ENCODE data around the gene PRSS50. TPM values are rescaled to one million over a fixed set of nuclear protein-coding genes. Genes with fewer than 3 reads are reported as not detected.
"Not testable (repeated sequence)": the region's sequence is repeated elsewhere in the genome, so short reads cannot be mapped to it uniquely, and the experiment has no call there.

The PRSS50 gene
- total RNA-seq, 2 experiments from 2014 or later = not detected

- peak; percentile 95 for TF ChIP-seq CTCF (IDR thresholded peaks at IDR 0.05)
- CTCF ChIA-PET = interaction anchor here (0.7 to 1.7 kb wide), 6 partner anchors 9 to 205 kb away, joined by 3 to 8 read pairs (median 5); partner anchors contain the start of gene MYL3
- POLR2A ChIA-PET = no interaction called here
- DNase-seq (peak; percentile 78), ATAC-seq (peak; percentile 90)
- Mint-ChIP-seq H3K4me1 (ENCODE audit: low read depth) (peaks cover 4% of the 10 kb centered on the region), H3K4me3 (no peak overlapping the region), H3K36me3 (ENCODE audit: low read depth) (no peaks in the 10 kb centered on the region), H3K27ac (no peak overlapping the region), H3K27me3 (peaks cover 7% of the 10 kb centered on the region), H3K9me3 (no peaks in the 10 kb centered on the region)
- intact Hi-C loops (cut with micrococcal nuclease) = loop anchor here (1.0 kb wide), 1 partner anchor 190 kb away; no protein-coding TSS in a partner anchor
These were observed 12.6 kb downstream of the PRSS50 start for GRCh38 chr3:46705022-46705530.

DNA sequence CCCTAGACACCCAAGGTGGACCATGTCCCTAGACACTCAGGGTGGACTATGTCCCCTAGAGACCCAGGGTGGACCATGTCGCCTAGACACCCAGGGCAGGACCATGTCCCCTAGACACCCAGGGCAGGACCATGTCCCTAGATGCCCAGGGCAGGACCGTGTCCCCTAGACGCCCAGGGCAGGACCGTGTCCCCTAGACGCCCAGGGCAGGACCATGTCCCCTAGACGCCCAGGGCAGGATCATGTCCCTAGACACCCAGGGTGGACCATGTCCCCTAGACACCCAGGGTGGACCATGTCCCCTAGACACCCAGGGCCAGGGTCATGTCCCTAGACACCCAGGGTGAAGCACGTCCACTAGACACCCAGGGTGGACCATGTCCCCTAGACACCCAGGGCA, 13.3 kb downstream of the PRSS50 start:
- intact Hi-C loops (cut with micrococcal nuclease); H3K4me3 Mint-ChIP-seq; H3K9me3 Mint-ChIP-seq; CTCF ChIA-PET; H3K36me3 Mint-ChIP-seq (ENCODE audit: low read depth); H3K27ac Mint-ChIP-seq; ATAC-seq; H3K27me3 Mint-ChIP-seq; DNase-seq; H3K4me1 Mint-ChIP-seq (ENCODE audit: low read depth); POLR2A ChIA-PET: not testable (repeated sequence)

- no peaks in the 10 kb centered on the region for H3K9me3 Mint-ChIP-seq
- no peak for DNase-seq
- CTCF ChIA-PET = interaction anchor here (1.1 to 2.5 kb wide), 5 partner anchors 11 to 206 kb away, joined by 3 to 11 read pairs (median 3); partner anchors contain the start of gene PRSS50
- H3K36me3 Mint-ChIP-seq (ENCODE audit: low read depth) = no peaks in the 10 kb centered on the region
- H3K27me3 Mint-ChIP-seq = peaks cover 7% of the 10 kb centered on the region
- no peak overlapping the region for H3K4me3 Mint-ChIP-seq
- intact Hi-C loops (cut with micrococcal nuclease) = no loop called here
- no peak overlapping the region for H3K27ac Mint-ChIP-seq
- POLR2A ChIA-PET = interaction anchor here (0.7 kb wide), 1 partner anchor 754 kb away, joined by 3 read pairs; no protein-coding TSS in a partner anchor
- no peak for ATAC-seq
- TF ChIP-seq CTCF (IDR thresholded peaks at IDR 0.05) = no peak
- peaks cover 4% of the 10 kb centered on the region for H3K4me1 Mint-ChIP-seq (ENCODE audit: low read depth)
These were observed 14.6 kb downstream of the PRSS50 start for GRCh38 chr3:46703013-46703520.

DNA sequence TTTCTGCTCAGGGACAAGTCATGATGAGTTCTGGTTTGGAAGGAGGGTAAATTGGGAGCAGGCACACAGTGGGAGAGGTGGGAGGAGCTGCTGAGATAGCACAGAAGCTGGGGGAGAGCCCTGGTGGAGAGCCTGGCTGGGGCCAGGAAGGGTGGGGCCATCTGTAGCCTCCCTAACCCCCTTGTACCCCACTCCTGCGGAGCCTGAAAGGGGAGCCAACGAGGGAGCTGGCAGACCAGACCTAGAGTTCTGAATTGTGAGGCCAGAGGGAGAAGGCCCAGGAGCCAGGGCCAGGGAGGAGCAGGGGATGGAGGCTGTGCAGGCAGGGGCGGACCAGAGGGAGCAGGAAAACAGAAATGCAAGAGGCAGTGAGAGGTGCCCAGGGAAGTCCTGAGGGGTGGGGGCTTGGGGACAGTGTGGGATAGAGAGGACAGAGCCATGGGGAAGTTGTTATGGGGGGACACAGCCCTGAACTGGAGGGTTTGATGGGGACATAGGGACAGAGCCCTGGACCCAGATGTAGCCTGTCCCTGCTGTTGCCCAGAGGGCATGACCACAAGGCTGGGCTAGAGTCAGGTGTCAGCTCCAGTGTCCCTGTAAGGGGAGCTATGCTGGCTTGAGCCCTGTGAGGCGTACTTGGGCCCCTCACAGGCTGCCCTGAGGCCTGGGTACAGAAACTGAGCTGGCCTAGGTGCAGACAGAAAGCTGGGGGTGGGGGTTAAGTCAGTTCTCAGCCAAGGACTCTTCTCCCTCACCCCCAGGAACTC, 15.2 kb downstream of the PRSS50 start:
- Mint-ChIP-seq H3K4me3 (no peak overlapping the region), H3K27me3 (peaks cover 7% of the 10 kb centered on the region), H3K27ac (no peak overlapping the region), H3K4me1 (ENCODE audit: low read depth) (peaks cover 4% of the 10 kb centered on the region), H3K9me3 (no peaks in the 10 kb centered on the region), H3K36me3 (ENCODE audit: low read depth) (no peaks in the 10 kb centered on the region)
- no peak for TF ChIP-seq CTCF (IDR thresholded peaks at IDR 0.05)
- DNase-seq (no peak), ATAC-seq (no peak)
- ChIA-PET POLR2A (interaction anchor here (0.7 kb wide), 2 partner anchors 178 to 755 kb away, joined by 3 read pairs; no protein-coding TSS in a partner anchor), CTCF (interaction anchor here (1.0 to 2.5 kb wide), 5 partner anchors 9 to 207 kb away, joined by 3 to 11 read pairs (median 3); partner anchors contain the start of genes ALS2CL and PRSS50)
- intact Hi-C loops (cut with micrococcal nuclease) = no loop called here

- H3K36me3 Mint-ChIP-seq (ENCODE audit: low read depth) = no peaks in the 10 kb centered on the region
- TF ChIP-seq CTCF (IDR thresholded peaks at IDR 0.05) = no peak
- ChIA-PET CTCF (interaction anchor here (1.3 to 2.5 kb wide), 3 partner anchors 16 to 208 kb away, joined by 3 to 11 read pairs (median 11); partner anchors contain the start of gene PRSS50), POLR2A (no interaction called here)
- H3K4me1 Mint-ChIP-seq (ENCODE audit: low read depth) = peaks cover 4% of the 10 kb centered on the region
- DNase-seq (no peak), ATAC-seq (no peak)
- intact Hi-C loops (cut with micrococcal nuclease) = no loop called here
- H3K27ac Mint-ChIP-seq = no peak within 1 kb of the TSS
- H3K9me3 Mint-ChIP-seq = no peaks in the 10 kb centered on the region
- no peak within 1 kb of the TSS for H3K4me3 Mint-ChIP-seq
- peaks cover 7% of the 10 kb centered on the region for H3K27me3 Mint-ChIP-seq
These were observed 16.3 kb downstream of the PRSS50 start, which contains the start of gene TMIE for GRCh38 chr3:46701181-46701939. Gene TMIE (plus strand): TSS chr3:46701392. CDS start chr3:46701488, 96 bp downstream.
